NCI-H2029 (cell line): ENCODE measurements around the gene CAMK1D.
"Not testable (repeated sequence)": the region's sequence is repeated elsewhere in the genome, so short reads cannot be mapped to it uniquely, and the experiment has no call there.

Experiments
- DNase-seq: peaks from one replicate; lab custom pipeline; 2025; lab: John Stamatoyannopoulos, UW

Gene CAMK1D

GRCh38 chr10:12795315-12796110 is 446.2 kb downstream of the CAMK1D start:
- no peak for DNase-seq

GRCh38 chr10:12796401-12797160 is 447.2 kb downstream of the CAMK1D start:
- DNase-seq: no peak

- no peak for DNase-seq
These were observed 448.3 kb downstream of the CAMK1D start for GRCh38 chr10:12797471-12798262.

GRCh38 chr10:12799144-12799543 is 449.8 kb downstream of the CAMK1D start:
- no peak for DNase-seq

GRCh38 chr10:12799714-12800113 is 450.4 kb downstream of the CAMK1D start:
- no peak for DNase-seq

GRCh38 chr10:12800302-12800701 is 451.0 kb downstream of the CAMK1D start:
- no peak for DNase-seq

- DNase-seq: no peak
These were observed 452.1 kb downstream of the CAMK1D start for GRCh38 chr10:12801214-12802087.

GRCh38 chr10:12803776-12804175 is 454.4 kb downstream of the CAMK1D start:
- no peak for DNase-seq

GRCh38 chr10:12806228-12807095 is 457.1 kb downstream of the CAMK1D start:
- DNase-seq: peak; percentile 81

- peak; percentile 26 for DNase-seq
These were observed 457.9 kb downstream of the CAMK1D start for GRCh38 chr10:12807096-12807755.

- no peak for DNase-seq
These were observed 458.8 kb downstream of the CAMK1D start for GRCh38 chr10:12808014-12808613.

- DNase-seq: not testable (repeated sequence)
These were observed 460.7 kb downstream of the CAMK1D start for GRCh38 chr10:12810046-12810445.

- DNase-seq: no peak
These were observed 462.5 kb downstream of the CAMK1D start for GRCh38 chr10:12811826-12812225.

- no peak for DNase-seq
These were observed 463.2 kb downstream of the CAMK1D start for GRCh38 chr10:12812571-12812970.

- DNase-seq: no peak
These were observed 464.8 kb downstream of the CAMK1D start for GRCh38 chr10:12814166-12814565.

GRCh38 chr10:12819071-12819470 is 469.7 kb downstream of the CAMK1D start:
- DNase-seq: no peak

- no peak for DNase-seq
These were observed 470.3 kb downstream of the CAMK1D start for GRCh38 chr10:12819656-12820055.

- DNase-seq: no peak
These were observed 473.0 kb downstream of the CAMK1D start for GRCh38 chr10:12822126-12822892.

- no peak for DNase-seq
These were observed 473.5 kb downstream of the CAMK1D start for GRCh38 chr10:12822893-12823170.
